Sigmoid colon (tissue), 7 donors: ENCODE results near the gene FBXL4. TPM values are rescaled to one million over a fixed set of nuclear protein-coding genes. Genes with fewer than 3 reads are reported as not detected.

Experiments
- DNase-seq: peaks from one replicate; pipeline ENCODE4 v3.0.0-alpha.2; 2019
- H3K27ac ChIP-seq, 4 donors: fragments of 200-600 bp; sonication (generic); one replicate each; pipeline ENCODE4 v1.5.1; 2016 to 2019; ENCODE audit warnings: mild to moderate bottlenecking in 1 of 4
- H3K27me3 ChIP-seq, 3 donors: fragments of 200-600 bp; sonication (generic); one replicate each; pipeline ENCODE4 v1.5.1; 2019; ENCODE audit warnings: mild to moderate bottlenecking in 1 of 3
- H3K36me3 ChIP-seq, 4 donors: fragments of 200-600 bp; sonication (generic); one replicate each; pipeline ENCODE4 v1.5.1; 2016 to 2019
- H3K4me1 ChIP-seq, 4 donors: fragments of 200-600 bp; sonication (generic); one replicate each; pipeline ENCODE4 v1.5.1; 2017 to 2019
- H3K4me3 ChIP-seq, 4 donors: fragments of 200-600 bp; sonication (generic); one replicate each; pipeline ENCODE4 v1.5.1; 2017 to 2019; ENCODE audit warnings: mild to moderate bottlenecking in 2 of 4, moderate library complexity in 1 of 4
- H3K9me3 ChIP-seq, 4 donors: fragments of 200-600 bp in 3 of 4; sonication (generic) in 3 of 4; one replicate each; pipeline versions ENCODE4 v1.5.1 to v1.6.1; 2013 to 2019
- CTCF ChIP-seq, 4 experiments: fragments of 450-650 bp in 3 of 4; fragments of 200-600 bp in 1 of 4; IDR thresholded peaks; one replicate each; pipeline ENCODE4 v1.5.1; 2016 to 2019; ENCODE audit warnings: antibody characterized with exemption in 4 of 4, mild to moderate bottlenecking in 3 of 4, moderate library complexity in 2 of 4
- EP300 ChIP-seq, 4 donors: sonication (generic); formaldehyde crosslinking; IDR thresholded peaks; one replicate each; pipeline ENCODE4 v1.6.1; 2017; ENCODE audit warnings: antibody characterized with exemption in 4 of 4
- POLR2A ChIP-seq, 2 donors: fragments of 450-650 bp; IDR thresholded peaks; one replicate each; pipeline ENCODE4 v1.6.1; 2016; ENCODE audit warnings: antibody characterized with exemption in 2 of 2, mild to moderate bottlenecking in 2 of 2, moderate library complexity in 2 of 2
- POLR2AphosphoS5 ChIP-seq, 4 donors: sonication (generic); formaldehyde crosslinking; IDR thresholded peaks; one replicate each; pipeline ENCODE4 v1.6.1; 2017; ENCODE audit warnings: antibody characterized with exemption in 4 of 4
- WGBS, 2 donors: extraction: QIAGEN DNeasy Blood & Tissue Kit; methylation state at CpG; one replicate each; pipeline ENCODE4 v1.1.7; 2013; 5-methylcytosine and 5-hydroxymethylcytosine counted together
- intact Hi-C: fragments of 100-400 bp; cut with DNase I; formaldehyde crosslinking; loops from one replicate; pipeline ENCODE4 v1.15.1; 2023
- polyA plus RNA-seq, 3 donors: library from polyadenylated mRNA; stranded (reverse); fragments of 200-250 nt; gene quantifications; one replicate each; pipeline ENCODE4 v1.2.3, GENCODE V29; 2013
- total RNA-seq, 4 donors: library from RNA; depleted of rRNA; stranded (reverse); fragments of >200 nt; gene quantifications; one replicate each; pipeline ENCODE4 v1.1.0, GENCODE V29; 2016
- donor health status: healthy with polysubstance abuse.
- donor health status: Bipolar disorder and iron deficiency.
- donor health status: healthy.

Gene FBXL4
- total and polyA plus RNA-seq, 7 donors, result 2.4 to 31.4 (median 19.1) TPM

DNA sequence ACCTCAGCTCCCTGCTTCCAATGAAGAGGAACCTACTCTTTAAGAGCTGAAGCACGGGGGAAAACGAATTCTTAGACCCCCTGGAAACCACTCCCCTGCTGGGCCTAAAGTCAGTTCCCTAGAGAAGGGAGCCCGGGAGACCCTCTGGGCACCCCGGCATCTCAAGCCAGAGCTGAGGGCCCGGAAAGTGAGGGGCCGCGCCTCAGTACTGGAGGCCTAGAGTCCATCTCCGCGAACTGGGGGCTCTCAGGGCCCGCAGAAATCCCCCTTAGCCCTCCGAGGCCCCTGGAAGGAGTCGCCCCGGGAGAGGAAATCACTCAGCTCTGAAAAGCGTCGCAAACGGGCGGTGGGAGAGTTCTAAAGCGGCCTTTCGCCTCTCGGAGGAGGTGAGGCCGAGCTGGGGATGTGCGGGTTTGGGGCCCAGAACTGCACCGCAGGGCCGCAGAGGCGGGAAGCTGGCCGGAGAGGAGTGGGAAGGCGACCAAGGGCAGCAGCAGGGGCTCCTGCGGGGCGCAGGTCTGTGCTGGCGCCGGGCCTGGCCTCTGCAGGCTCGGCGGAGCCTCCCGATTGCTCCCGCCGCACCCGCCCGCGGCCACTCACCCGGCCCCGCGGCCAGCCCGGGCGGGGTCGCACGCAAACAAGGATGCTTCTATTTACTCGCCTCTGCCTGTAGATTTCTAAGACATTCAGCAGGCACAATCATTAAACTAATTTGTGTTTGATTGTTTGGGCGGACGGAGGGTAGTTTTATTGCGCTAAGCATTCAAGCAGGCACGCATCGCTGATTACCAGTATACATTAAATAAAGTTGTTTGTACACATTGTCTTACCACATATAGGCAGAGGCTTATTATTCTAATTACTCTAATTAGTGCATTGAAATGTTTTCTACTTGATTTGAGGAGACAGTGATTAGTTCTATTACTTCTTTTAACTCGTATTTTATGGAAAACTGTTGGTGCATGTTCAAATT lies 104.2 kb downstream of the FBXL4 start:
- Histone ChIP-seq H3K9me3 (no peaks in the 10 kb centered on the region), H3K4me1 (peaks cover 0 to 47% (median 41%) of the 10 kb centered on the region in 4 donors), H3K27me3 (peaks cover 72 to 100% (median 99%) of the 10 kb centered on the region in 3 donors), H3K4me3 (no peak overlapping the region), H3K27ac (no peak overlapping the region), H3K36me3 (no peaks in the 10 kb centered on the region)
- no peak for DNase-seq
- intact Hi-C loops, result no loop called here
- TF ChIP-seq EP300 (IDR thresholded peaks at IDR 0.05) (no peak), POLR2A (IDR thresholded peaks at IDR 0.05) (no peak), POLR2AphosphoS5 (IDR thresholded peaks at IDR 0.05) (no peak), CTCF (IDR thresholded peaks at IDR 0.05) (no peak)
- WGBS, 2 donors, result 6 to 7% methylated on average over 53 of the region's 53 CpGs

DNA sequence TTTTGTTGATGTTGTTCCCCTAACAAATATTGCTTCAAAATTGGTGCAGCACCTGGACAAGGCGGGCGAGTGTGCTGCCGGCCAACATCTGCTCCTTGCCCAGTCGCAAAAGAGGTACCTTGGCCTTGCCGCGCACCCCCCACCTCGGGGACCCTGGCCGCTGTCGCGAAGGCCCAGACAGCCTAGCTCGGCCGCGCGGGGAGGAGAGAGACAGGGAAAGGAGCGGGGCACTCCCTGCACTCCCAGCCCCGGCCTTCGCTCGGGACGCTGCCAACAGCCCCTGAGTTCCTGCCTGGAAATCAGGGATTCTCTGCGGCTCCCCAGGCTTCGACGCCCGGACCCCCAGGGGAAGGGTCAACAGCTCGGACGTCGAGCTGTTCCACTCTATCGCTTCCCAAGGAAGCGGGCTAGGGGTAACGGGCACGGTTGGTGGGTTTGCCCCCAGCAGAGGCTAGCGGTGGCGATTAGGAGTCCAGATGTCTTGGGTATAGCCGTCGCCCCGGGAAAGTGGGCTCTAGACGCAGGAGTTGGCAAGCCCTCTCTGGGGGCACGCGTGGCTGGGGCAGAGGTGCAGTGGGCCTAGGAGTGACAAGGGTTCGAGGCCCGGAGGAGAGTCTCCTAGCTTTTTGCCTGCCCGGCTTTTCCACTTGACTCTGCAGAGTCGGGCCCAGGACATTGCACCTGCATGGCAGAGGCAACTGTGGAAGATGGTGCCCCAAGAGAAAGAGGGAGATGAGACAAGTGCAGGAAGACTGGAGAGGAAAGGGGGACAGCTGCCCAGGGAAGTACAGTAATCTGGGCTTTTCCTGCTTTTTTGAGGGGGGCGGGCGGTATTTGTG lies 105.2 kb downstream of the FBXL4 start:
- Histone ChIP-seq H3K27me3 (peaks cover 69 to 100% (median 99%) of the 10 kb centered on the region in 3 donors), H3K36me3 (no peaks in the 10 kb centered on the region), H3K4me1 (peaks cover 0 to 37% (median 31%) of the 10 kb centered on the region in 4 donors), H3K4me3 (no peak overlapping the region), H3K9me3 (no peaks in the 10 kb centered on the region), H3K27ac (no peak overlapping the region)
- 7 to 17% methylated on average over 44 of the region's 44 CpGs for WGBS, 2 donors
- DNase-seq, result peak; percentile 60
- TF ChIP-seq EP300 (IDR thresholded peaks at IDR 0.05), result no peak
- no peak for TF ChIP-seq POLR2AphosphoS5 (IDR thresholded peaks at IDR 0.05)
- no peak for TF ChIP-seq CTCF (IDR thresholded peaks at IDR 0.05)
- TF ChIP-seq POLR2A (IDR thresholded peaks at IDR 0.05), result no peak
- intact Hi-C loops, result no loop called here

GRCh38 chr6:98841621-98842341 lies 106.0 kb downstream of the FBXL4 start:
- DNase-seq, result no peak
- WGBS, 2 donors, result 13 to 25% methylated on average over 9 of the region's 9 CpGs
- Histone ChIP-seq H3K4me1 (peaks cover 0 to 34% (median 29%) of the 10 kb centered on the region in 4 donors), H3K4me3 (no peak overlapping the region), H3K27ac (no peak overlapping the region), H3K9me3 (no peaks in the 10 kb centered on the region), H3K36me3 (no peaks in the 10 kb centered on the region), H3K27me3 (peaks cover 65 to 100% (median 99%) of the 10 kb centered on the region in 3 donors)
- TF ChIP-seq CTCF (IDR thresholded peaks at IDR 0.05), result no peak
- TF ChIP-seq POLR2AphosphoS5 (IDR thresholded peaks at IDR 0.05), result no peak
- TF ChIP-seq EP300 (IDR thresholded peaks at IDR 0.05), result no peak
- no peak for TF ChIP-seq POLR2A (IDR thresholded peaks at IDR 0.05)
- intact Hi-C loops, result no loop called here

DNA sequence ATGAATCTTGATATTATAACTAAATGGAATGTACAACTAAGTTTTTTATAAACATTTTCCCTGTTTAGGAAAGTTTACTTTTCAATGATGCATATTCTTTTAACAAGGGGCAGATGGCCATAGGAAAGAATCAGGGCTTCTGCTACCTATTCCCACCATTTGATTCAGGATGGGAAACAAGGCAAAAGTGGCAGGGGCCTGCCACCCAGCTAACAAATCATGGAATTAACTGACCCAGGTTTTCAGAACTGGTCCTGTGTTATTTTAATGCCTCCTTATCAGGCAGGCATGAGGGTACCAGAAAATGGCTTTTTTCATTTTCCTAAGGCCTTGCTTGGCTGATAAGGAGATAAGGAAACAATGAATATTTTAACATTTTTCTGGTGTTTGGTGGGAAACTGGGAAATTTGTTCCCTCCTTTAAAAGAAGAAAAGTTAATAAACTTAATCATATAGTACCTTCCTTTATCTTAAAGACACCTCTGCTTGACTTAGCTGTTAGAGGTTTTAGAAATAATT lies 106.7 kb downstream of the FBXL4 start:
- Histone ChIP-seq H3K27me3 (peaks cover 67 to 100% (median 99%) of the 10 kb centered on the region in 3 donors), H3K4me3 (no peak overlapping the region), H3K4me1 (peaks cover 0 to 36% (median 31%) of the 10 kb centered on the region in 4 donors), H3K9me3 (no peaks in the 10 kb centered on the region), H3K36me3 (no peaks in the 10 kb centered on the region), H3K27ac (no peak overlapping the region)
- intact Hi-C loops, result no loop called here
- no peak for DNase-seq
- TF ChIP-seq EP300 (IDR thresholded peaks at IDR 0.05), result no peak
- no peak for TF ChIP-seq POLR2A (IDR thresholded peaks at IDR 0.05)
- TF ChIP-seq CTCF (IDR thresholded peaks at IDR 0.05), result no peak
- no peak for TF ChIP-seq POLR2AphosphoS5 (IDR thresholded peaks at IDR 0.05)
